Loucy (cell line): ENCODE measurements around the gene TFDP1.

Experiments
- EZH2phosphoT487 ChIP-seq: fragments of 200-600 bp; IDR thresholded peaks from 2 replicates; pipeline ENCODE4 v1.6.1; 2018; ENCODE audit warnings: antibody characterized with exemption, mild to moderate bottlenecking, moderate library complexity, borderline replicate concordance
- TF ChIP-seq, protein P1 (sequence below): fragments of 200-600 bp; sonication (generic); conservative IDR thresholded peaks from 2 replicates; pipeline ENCODE4 v1.5.1; 2014; ENCODE audit warnings: mild to moderate bottlenecking, antibody characterized with exemption, low read length

- TF ChIP-seq, protein P1, sequence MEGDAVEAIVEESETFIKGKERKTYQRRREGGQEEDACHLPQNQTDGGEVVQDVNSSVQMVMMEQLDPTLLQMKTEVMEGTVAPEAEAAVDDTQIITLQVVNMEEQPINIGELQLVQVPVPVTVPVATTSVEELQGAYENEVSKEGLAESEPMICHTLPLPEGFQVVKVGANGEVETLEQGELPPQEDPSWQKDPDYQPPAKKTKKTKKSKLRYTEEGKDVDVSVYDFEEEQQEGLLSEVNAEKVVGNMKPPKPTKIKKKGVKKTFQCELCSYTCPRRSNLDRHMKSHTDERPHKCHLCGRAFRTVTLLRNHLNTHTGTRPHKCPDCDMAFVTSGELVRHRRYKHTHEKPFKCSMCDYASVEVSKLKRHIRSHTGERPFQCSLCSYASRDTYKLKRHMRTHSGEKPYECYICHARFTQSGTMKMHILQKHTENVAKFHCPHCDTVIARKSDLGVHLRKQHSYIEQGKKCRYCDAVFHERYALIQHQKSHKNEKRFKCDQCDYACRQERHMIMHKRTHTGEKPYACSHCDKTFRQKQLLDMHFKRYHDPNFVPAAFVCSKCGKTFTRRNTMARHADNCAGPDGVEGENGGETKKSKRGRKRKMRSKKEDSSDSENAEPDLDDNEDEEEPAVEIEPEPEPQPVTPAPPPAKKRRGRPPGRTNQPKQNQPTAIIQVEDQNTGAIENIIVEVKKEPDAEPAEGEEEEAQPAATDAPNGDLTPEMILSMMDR: no peak
- TF ChIP-seq EZH2phosphoT487: no peak
Observed at GRCh38 chr13:113638173-113638746, 53.7 kb downstream of the TFDP1 start.
